ENCODE measurements around the gene MYBPH. TPM values are rescaled to one million over a fixed set of nuclear protein-coding genes. Genes with fewer than 3 reads are reported as not detected.
A peak's percentile ranks its signal among the peaks of the same experiment; 100 is the strongest.

The MYBPH gene
- total RNA-seq, 1 experiment from 2014 or later: not detected

GRCh38 chr1:203172184-203173010 is 3.2 kb downstream of the MYBPH start:
- Mint-ChIP-seq H3K27me3 (ENCODE audit: low read depth) (peaks cover 4% of the 10 kb centered on the region), H3K4me1 (peaks cover 15 to 17% of the 10 kb centered on the region in 2 experiments), H3K36me3 (ENCODE audit: insufficient read depth in 1 of 3, low read depth in 3 of 3) (no peaks in the 10 kb centered on the region), H3K9me3 (no peaks in the 10 kb centered on the region), H3K4me3 (no peak overlapping the region), H3K27ac (no peak overlapping the region; a peak in 1 of 7 replicates)
- H3K23ac ChIP-seq (ENCODE audit: insufficient read length, low read depth, low read length): no peak overlapping the region
- H2BK20ac ChIP-seq (ENCODE audit: low read depth, low read length, poor library complexity, severe bottlenecking): no peak overlapping the region
- no peak overlapping the region for H3K4me2 ChIP-seq (ENCODE audit: insufficient read depth, insufficient read length, low read length)
- no peak overlapping the region for H3K9ac ChIP-seq (ENCODE audit: extremely low read depth, insufficient read length, low read length)
- no peak overlapping the region for H3K27ac ChIP-seq (ENCODE audit: insufficient read length, low read depth, low read length)
- no peak overlapping the region for H4K8ac ChIP-seq (replicated peaks; ENCODE audit: insufficient read length, low read depth, low read length)
- H2AFZ ChIP-seq (ENCODE audit: low read length): no peak overlapping the region
- DNase-seq: peak; percentile 88
- H3K79me1 ChIP-seq (ENCODE audit: insufficient read depth, low read depth, low read length, poor library complexity, severe bottlenecking): no peaks in the 10 kb centered on the region
- no peaks in the 10 kb centered on the region for H4K20me1 ChIP-seq (ENCODE audit: control insufficient read depth, insufficient read depth, insufficient read length)
- H3K23me2 ChIP-seq (ENCODE audit: insufficient read length, low read depth, low read length, poor library complexity, severe bottlenecking): no peaks in the 10 kb centered on the region
- H2BK120ac ChIP-seq (ENCODE audit: low read depth, low read length, poor library complexity, severe bottlenecking): no peak overlapping the region
- H3K14ac ChIP-seq (ENCODE audit: insufficient read depth, low read length): no peak overlapping the region
- peak; percentile 98 for TF ChIP-seq CTCF (conservative IDR thresholded peaks at IDR 0.05)
- no peak overlapping the region for H3K4ac ChIP-seq (ENCODE audit: low read depth, low read length)
- H3K4me1 ChIP-seq (ENCODE audit: insufficient read depth, low read length): no peaks in the 10 kb centered on the region
- no CpG with 5 or more reads among the region's 8 CpGs for WGBS (ENCODE audit: extremely low coverage, insufficient read length, low lambda C conversion rate)
- H4K5ac ChIP-seq (ENCODE audit: insufficient read length, low read depth, low read length): no peak overlapping the region
- H2BK12ac ChIP-seq (ENCODE audit: insufficient read length, low read depth, low read length): no peak overlapping the region
- H2AK5ac ChIP-seq (ENCODE audit: insufficient read length, low read length): no peak overlapping the region
- no peaks in the 10 kb centered on the region for H3K79me2 ChIP-seq (ENCODE audit: insufficient read depth, low read length)
- no peak overlapping the region for H2BK5ac ChIP-seq (ENCODE audit: insufficient read length, low read length)
- no peak overlapping the region for H4K91ac ChIP-seq (ENCODE audit: insufficient read length, low read depth, low read length)
- no peaks in the 10 kb centered on the region for H3K9me3 ChIP-seq (ENCODE audit: control insufficient read depth, low read depth, low read length)
- no peak overlapping the region for H3K18ac ChIP-seq (ENCODE audit: insufficient read length, low read depth, low read length)
- no peaks in the 10 kb centered on the region for H3K27me3 ChIP-seq (ENCODE audit: insufficient read depth, low read length)
- no peak overlapping the region for H3T11ph ChIP-seq (ENCODE audit: low read length)
- no peak overlapping the region for H3K56ac ChIP-seq (ENCODE audit: insufficient read length, low read depth, low read length)
- no peak overlapping the region for H2BK15ac ChIP-seq (ENCODE audit: low read depth, low read length)

Measured in H9 (cell line).